NCI-H345 (cell line): Measurements from ENCODE around the gene C3orf52.

Source experiments
- DNase-seq: peaks from one replicate; lab custom pipeline; 2025; lab: John Stamatoyannopoulos, UW

The C3orf52 gene

GRCh38 chr3:112086875-112087524 lies 811 bp downstream of the C3orf52 start:
- no peak for DNase-seq

GRCh38 chr3:112087746-112088145 lies 1.6 kb downstream of the C3orf52 start:
- no peak for DNase-seq

GRCh38 chr3:112088944-112089343 lies 2.8 kb downstream of the C3orf52 start:
- no peak for DNase-seq

- DNase-seq = no peak
Observed at GRCh38 chr3:112089956-112090886, 4.0 kb downstream of the C3orf52 start.

- peak; percentile 11 for DNase-seq
Observed at GRCh38 chr3:112090887-112091586, 4.8 kb downstream of the C3orf52 start.

GRCh38 chr3:112092496-112093179 lies 6.4 kb downstream of the C3orf52 start:
- DNase-seq = no peak

- no peak for DNase-seq
Observed at GRCh38 chr3:112093180-112093522, 7.0 kb downstream of the C3orf52 start.

GRCh38 chr3:112095731-112096130 lies 9.5 kb downstream of the C3orf52 start:
- DNase-seq = no peak

- no peak for DNase-seq
Observed at GRCh38 chr3:112096176-112096575, 10.0 kb downstream of the C3orf52 start.

- DNase-seq = peak; percentile 59
Observed at GRCh38 chr3:112097378-112097777, 11.2 kb downstream of the C3orf52 start.

GRCh38 chr3:112101916-112102315 lies 15.7 kb downstream of the C3orf52 start:
- DNase-seq = no peak

- DNase-seq = no peak
Observed at GRCh38 chr3:112104774-112105173, 18.6 kb downstream of the C3orf52 start.

- peak; percentile 51 for DNase-seq
Observed at GRCh38 chr3:112109322-112109721, 23.1 kb downstream of the C3orf52 start.

GRCh38 chr3:112111785-112112402 lies 25.7 kb downstream of the C3orf52 start:
- DNase-seq = peak; percentile 55

GRCh38 chr3:112114576-112115160 lies 28.5 kb downstream of the C3orf52 start:
- no peak for DNase-seq

- no peak for DNase-seq
Observed at GRCh38 chr3:112115161-112115739, 29.1 kb downstream of the C3orf52 start.

- DNase-seq = no peak
Observed at GRCh38 chr3:112115806-112116383, 29.7 kb downstream of the C3orf52 start.

GRCh38 chr3:112116748-112117186 lies 30.6 kb downstream of the C3orf52 start:
- no peak for DNase-seq

GRCh38 chr3:112117415-112117814 lies 31.2 kb downstream of the C3orf52 start:
- no peak for DNase-seq

- no peak for DNase-seq
Observed at GRCh38 chr3:112117841-112118571, 31.8 kb downstream of the C3orf52 start.
